Activated B cell treated with CpG ODN at 0.5 μM for 24 hours (primary cell): ENCODE data around the gene FOLR3. TPM values are rescaled to one million over a fixed set of nuclear protein-coding genes. Genes with fewer than 3 reads are reported as not detected.

Experiments used
- ATAC-seq: fragments of 200-7000 bp; cut with Tn5 transposase; one replicate; pipeline ENCODE4 v1.10.0; 2021; ENCODE audit warnings: low read depth, mild to moderate bottlenecking, moderate library complexity
- CTCF ChIA-PET: fragments of 350-600 bp; sonication (Branson Sonifier 250); formaldehyde crosslinking; loops from one replicate; lab custom pipeline; 2021; ENCODE audit warnings: antibody characterized with exemption; lab: Charles Lee
- POLR2A ChIA-PET: fragments of 350-600 bp; sonication (Branson Sonifier 250); formaldehyde crosslinking; loops from one replicate; lab custom pipeline; 2021; ENCODE audit warnings: antibody characterized with exemption; lab: Charles Lee
- DNase-seq: peaks from one replicate; pipeline ENCODE4 v3.0.0; 2022
- H3K27ac Mint-ChIP-seq: one replicate; pipeline ENCODE4 v1.8.0; 2020; ENCODE audit warnings: mixed read lengths
- H3K27me3 Mint-ChIP-seq: one replicate; pipeline ENCODE4 v1.8.0; 2021; ENCODE audit warnings: mixed read lengths
- H3K36me3 Mint-ChIP-seq: one replicate; pipeline ENCODE4 v1.8.0; 2021; ENCODE audit warnings: low read depth, mixed read lengths
- H3K4me1 Mint-ChIP-seq: one replicate; pipeline ENCODE4 v1.8.0; 2021; ENCODE audit warnings: mixed read lengths
- H3K4me3 Mint-ChIP-seq: one replicate; pipeline ENCODE4 v1.8.0; 2020; ENCODE audit warnings: mild to moderate bottlenecking, mixed read lengths
- H3K9me3 Mint-ChIP-seq: one replicate; pipeline ENCODE4 v1.8.0; 2020; ENCODE audit warnings: mixed read lengths
- intact Hi-C: fragments of 100-400 bp; cut with micrococcal nuclease; formaldehyde crosslinking; loops from one replicate; pipeline ENCODE4 v1.15.1; 2024
- total RNA-seq: library from RNA; stranded (reverse); gene quantifications from 2 replicates; pipeline ENCODE4 v1.2.3, GENCODE V29; 2022
- TF ChIP-seq, protein P1 (sequence below): fragments of 200-600 bp; IDR thresholded peaks from one replicate; pipeline ENCODE4 v1.8.0; 2022; ENCODE audit warnings: antibody characterized with exemption, mild to moderate bottlenecking

Gene FOLR3
- total RNA-seq, 1 donor from 2014 or later: not detected

- no peak overlapping the region for H3K4me3 Mint-ChIP-seq
- ChIA-PET CTCF (interaction anchor here (1.2 kb wide), 1 partner anchor 103 kb away, joined by 4 read pairs; no protein-coding TSS in a partner anchor), POLR2A (no interaction called here)
- H3K36me3 Mint-ChIP-seq: peaks cover 3% of the 10 kb centered on the region
- H3K27ac Mint-ChIP-seq: no peak overlapping the region
- peaks cover 21% of the 10 kb centered on the region for H3K27me3 Mint-ChIP-seq
- TF ChIP-seq, protein P1, sequence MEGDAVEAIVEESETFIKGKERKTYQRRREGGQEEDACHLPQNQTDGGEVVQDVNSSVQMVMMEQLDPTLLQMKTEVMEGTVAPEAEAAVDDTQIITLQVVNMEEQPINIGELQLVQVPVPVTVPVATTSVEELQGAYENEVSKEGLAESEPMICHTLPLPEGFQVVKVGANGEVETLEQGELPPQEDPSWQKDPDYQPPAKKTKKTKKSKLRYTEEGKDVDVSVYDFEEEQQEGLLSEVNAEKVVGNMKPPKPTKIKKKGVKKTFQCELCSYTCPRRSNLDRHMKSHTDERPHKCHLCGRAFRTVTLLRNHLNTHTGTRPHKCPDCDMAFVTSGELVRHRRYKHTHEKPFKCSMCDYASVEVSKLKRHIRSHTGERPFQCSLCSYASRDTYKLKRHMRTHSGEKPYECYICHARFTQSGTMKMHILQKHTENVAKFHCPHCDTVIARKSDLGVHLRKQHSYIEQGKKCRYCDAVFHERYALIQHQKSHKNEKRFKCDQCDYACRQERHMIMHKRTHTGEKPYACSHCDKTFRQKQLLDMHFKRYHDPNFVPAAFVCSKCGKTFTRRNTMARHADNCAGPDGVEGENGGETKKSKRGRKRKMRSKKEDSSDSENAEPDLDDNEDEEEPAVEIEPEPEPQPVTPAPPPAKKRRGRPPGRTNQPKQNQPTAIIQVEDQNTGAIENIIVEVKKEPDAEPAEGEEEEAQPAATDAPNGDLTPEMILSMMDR: no peak
- peaks cover 25% of the 10 kb centered on the region for H3K9me3 Mint-ChIP-seq
- no peak for ATAC-seq
- DNase-seq: no peak
- intact Hi-C loops: no loop called here
- H3K4me1 Mint-ChIP-seq: no peaks in the 10 kb centered on the region
These were observed 7.6 kb upstream of the FOLR3 start for GRCh38 chr11:72127923-72128322.

- CTCF ChIA-PET: no interaction called here
- Mint-ChIP-seq H3K27me3 (peaks cover 19% of the 10 kb centered on the region), H3K27ac (no peak overlapping the region), H3K4me3 (no peak overlapping the region), H3K9me3 (peaks cover 24% of the 10 kb centered on the region), H3K4me1 (no peaks in the 10 kb centered on the region), H3K36me3 (peaks cover 3% of the 10 kb centered on the region)
- DNase-seq (no peak), ATAC-seq (no peak)
- TF ChIP-seq, protein P1: no peak
- intact Hi-C loops: no loop called here
- POLR2A ChIA-PET: interaction anchor here (0.6 kb wide), 1 partner anchor 97 kb away, joined by 8 read pairs; no protein-coding TSS in a partner anchor
These were observed 6.1 kb upstream of the FOLR3 start for GRCh38 chr11:72129381-72129780.

GRCh38 chr11:72132646-72133045 lies 2.9 kb upstream of the FOLR3 start:
- TF ChIP-seq, protein P1: no peak
- POLR2A ChIA-PET: no interaction called here
- Mint-ChIP-seq H3K9me3 (peaks cover 17% of the 10 kb centered on the region), H3K4me3 (no peak overlapping the region), H3K4me1 (no peaks in the 10 kb centered on the region), H3K27me3 (peaks cover 18% of the 10 kb centered on the region), H3K36me3 (peaks cover 3% of the 10 kb centered on the region), H3K27ac (no peak overlapping the region)
- DNase-seq: no peak
- CTCF ChIA-PET: no interaction called here
- intact Hi-C loops: no loop called here
- ATAC-seq: no peak

DNA sequence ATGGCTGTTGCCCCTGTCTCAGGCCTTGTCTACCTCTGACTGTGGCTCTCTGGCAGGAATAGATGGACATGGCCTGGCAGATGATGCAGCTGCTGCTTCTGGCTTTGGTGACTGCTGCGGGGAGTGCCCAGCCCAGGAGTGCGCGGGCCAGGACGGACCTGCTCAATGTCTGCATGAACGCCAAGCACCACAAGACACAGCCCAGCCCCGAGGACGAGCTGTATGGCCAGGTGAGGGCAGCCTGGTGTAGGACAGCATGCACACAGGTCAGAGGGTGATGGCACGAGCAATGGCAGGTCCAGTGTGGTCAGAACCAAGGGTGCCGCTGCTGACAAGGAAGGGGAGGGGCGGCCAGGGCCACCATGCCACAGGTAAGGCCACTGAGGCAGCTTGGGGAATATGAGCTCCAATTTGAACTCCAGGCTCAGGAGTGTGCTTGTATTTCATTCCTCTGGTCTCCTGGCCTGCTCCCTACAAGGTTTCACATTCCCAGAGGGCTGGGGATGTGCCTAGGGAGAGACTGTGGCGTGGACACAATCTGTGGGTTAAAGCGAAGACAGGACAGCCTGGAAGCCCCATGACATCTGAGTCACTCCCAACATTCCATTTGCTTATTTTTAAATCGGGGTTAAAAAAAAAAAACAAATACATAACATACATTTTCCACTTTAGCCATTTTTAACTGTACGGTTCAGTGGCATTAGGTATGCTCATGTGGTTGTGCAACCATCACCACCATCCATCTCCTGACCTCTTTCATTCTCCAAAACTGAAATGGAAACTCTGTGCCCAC lies 562 bp downstream of the FOLR3 start:
- DNase-seq (no peak), ATAC-seq (no peak)
- no peak overlapping the region for H3K4me3 Mint-ChIP-seq
- POLR2A ChIA-PET: interaction anchor here (0.6 kb wide), 1 partner anchor 13 kb away, joined by 5 read pairs; no protein-coding TSS in a partner anchor
- TF ChIP-seq, protein P1: no peak
- H3K9me3 Mint-ChIP-seq: no peaks in the 10 kb centered on the region
- no peaks in the 10 kb centered on the region for H3K4me1 Mint-ChIP-seq
- no peaks in the 10 kb centered on the region for H3K36me3 Mint-ChIP-seq
- H3K27ac Mint-ChIP-seq: no peak overlapping the region
- peaks cover 12% of the 10 kb centered on the region for H3K27me3 Mint-ChIP-seq
- CTCF ChIA-PET: no interaction called here
- intact Hi-C loops: no loop called here

- Mint-ChIP-seq H3K9me3 (no peaks in the 10 kb centered on the region), H3K4me3 (no peak overlapping the region), H3K36me3 (no peaks in the 10 kb centered on the region), H3K4me1 (no peaks in the 10 kb centered on the region), H3K27ac (no peak overlapping the region), H3K27me3 (peaks cover 19% of the 10 kb centered on the region)
- CTCF ChIA-PET: no interaction called here
- ATAC-seq (no peak), DNase-seq (no peak)
- intact Hi-C loops: no loop called here
- POLR2A ChIA-PET: interaction anchor here (0.6 kb wide), 1 partner anchor 13 kb away, joined by 5 read pairs; no protein-coding TSS in a partner anchor
- TF ChIP-seq, protein P1: no peak
These were observed 1.2 kb downstream of the FOLR3 start for GRCh38 chr11:72136684-72137262.
